ENCODE measurements around the gene DPP6. TPM values are rescaled to one million over a fixed set of nuclear protein-coding genes. Genes with fewer than 3 reads are reported as not detected.

DPP6 gene
- total RNA-seq, 1 donor from 2014 or later, result 0.48 TPM

- Mint-ChIP-seq H3K4me1 (ENCODE audit: low read depth, unreplicated experiment) (no peaks in the 10 kb centered on the region), H3K36me3 (ENCODE audit: low read depth, unreplicated experiment) (peaks cover 1% of the 10 kb centered on the region), H3K4me3 (ENCODE audit: unreplicated experiment) (no peak overlapping the region), H3K27me3 (ENCODE audit: low read depth, unreplicated experiment) (peaks cover 52% of the 10 kb centered on the region), H3K27ac (ENCODE audit: unreplicated experiment) (no peak overlapping the region), H3K9me3 (ENCODE audit: unreplicated experiment) (no peaks in the 10 kb centered on the region)
- no peak overlapping the region for H2AFZ ChIP-seq (ENCODE audit: low read depth, low read length)
- H3K27me3 ChIP-seq (ENCODE audit: insufficient read depth, low read length), result peaks cover 2% of the 10 kb centered on the region
- H3K4me3 ChIP-seq (ENCODE audit: insufficient read depth, low read depth, low read length), result no peak overlapping the region
- H3K79me2 ChIP-seq (ENCODE audit: insufficient read depth, low read length), result no peaks in the 10 kb centered on the region
- H3K4me1 ChIP-seq (ENCODE audit: insufficient read depth, low read length), result no peaks in the 10 kb centered on the region
- H3K4me2 ChIP-seq (ENCODE audit: low read length), result no peak overlapping the region
- no peaks in the 10 kb centered on the region for H4K20me1 ChIP-seq (ENCODE audit: insufficient read depth, low read length)
- H3K9me3 ChIP-seq (ENCODE audit: insufficient read depth, low read depth, low read length), result no peaks in the 10 kb centered on the region
- H3K36me3 ChIP-seq (ENCODE audit: insufficient read depth, low read length), result no peaks in the 10 kb centered on the region
- no peak overlapping the region for H3K27ac ChIP-seq (ENCODE audit: low read depth, low read length)
- no peak overlapping the region for H3K9ac ChIP-seq (ENCODE audit: low read length)
- DNase-seq (ENCODE audit: low read depth) (no peak), FAIRE-seq (no peak)
- no peak for TF ChIP-seq EZH2 (IDR thresholded peaks at IDR 0.05; ENCODE audit: insufficient read depth, low read length)
- no peak for TF ChIP-seq CTCF (IDR thresholded peaks at IDR 0.05; ENCODE audit: insufficient read depth, low read depth, low read length)
Observed at GRCh38 chr7:154873500-154874121, 821.4 kb downstream of the DPP6 start.

GRCh38 chr7:154874409-154875113 is 822.4 kb downstream of the DPP6 start:
- H2AFZ ChIP-seq (ENCODE audit: low read depth, low read length), result no peak overlapping the region
- no peaks in the 10 kb centered on the region for H3K9me3 ChIP-seq (ENCODE audit: insufficient read depth, low read depth, low read length)
- H3K27me3 ChIP-seq (ENCODE audit: insufficient read depth, low read length), result peaks cover 2% of the 10 kb centered on the region
- H3K9ac ChIP-seq (ENCODE audit: low read length), result no peak overlapping the region
- no peaks in the 10 kb centered on the region for H4K20me1 ChIP-seq (ENCODE audit: insufficient read depth, low read length)
- no peak overlapping the region for H3K27ac Mint-ChIP-seq (ENCODE audit: unreplicated experiment)
- no peaks in the 10 kb centered on the region for H3K36me3 ChIP-seq (ENCODE audit: insufficient read depth, low read length)
- H3K4me3 ChIP-seq (ENCODE audit: insufficient read depth, low read depth, low read length), result no peak overlapping the region
- H3K36me3 Mint-ChIP-seq (ENCODE audit: low read depth, unreplicated experiment), result peaks cover 1% of the 10 kb centered on the region
- H3K4me1 ChIP-seq (ENCODE audit: insufficient read depth, low read length), result no peaks in the 10 kb centered on the region
- H3K4me3 Mint-ChIP-seq (ENCODE audit: unreplicated experiment), result no peak overlapping the region
- FAIRE-seq (no peak), DNase-seq (ENCODE audit: low read depth) (no peak)
- H3K79me2 ChIP-seq (ENCODE audit: insufficient read depth, low read length), result no peaks in the 10 kb centered on the region
- no peaks in the 10 kb centered on the region for H3K4me1 Mint-ChIP-seq (ENCODE audit: low read depth, unreplicated experiment)
- H3K9me3 Mint-ChIP-seq (ENCODE audit: unreplicated experiment), result no peaks in the 10 kb centered on the region
- no peak overlapping the region for H3K27ac ChIP-seq (ENCODE audit: low read depth, low read length)
- H3K27me3 Mint-ChIP-seq (ENCODE audit: low read depth, unreplicated experiment), result peaks cover 46% of the 10 kb centered on the region
- no peak for TF ChIP-seq EZH2 (IDR thresholded peaks at IDR 0.05; ENCODE audit: insufficient read depth, low read length)
- TF ChIP-seq CTCF (IDR thresholded peaks at IDR 0.05; ENCODE audit: insufficient read depth, low read depth, low read length), result no peak
- H3K4me2 ChIP-seq (ENCODE audit: low read length), result no peak overlapping the region

GRCh38 chr7:154875297-154875696 is 823.1 kb downstream of the DPP6 start:
- Mint-ChIP-seq H3K36me3 (ENCODE audit: low read depth, unreplicated experiment) (peaks cover 1% of the 10 kb centered on the region), H3K27ac (ENCODE audit: unreplicated experiment) (no peak overlapping the region), H3K9me3 (ENCODE audit: unreplicated experiment) (no peaks in the 10 kb centered on the region), H3K4me3 (ENCODE audit: unreplicated experiment) (no peak overlapping the region), H3K27me3 (ENCODE audit: low read depth, unreplicated experiment) (peaks cover 50% of the 10 kb centered on the region), H3K4me1 (ENCODE audit: low read depth, unreplicated experiment) (no peaks in the 10 kb centered on the region)
- Histone ChIP-seq H3K27ac (ENCODE audit: low read depth, low read length) (no peak overlapping the region), H3K36me3 (ENCODE audit: insufficient read depth, low read length) (no peaks in the 10 kb centered on the region), H3K9ac (ENCODE audit: low read length) (no peak overlapping the region), H3K4me3 (ENCODE audit: insufficient read depth, low read depth, low read length) (no peak overlapping the region), H4K20me1 (ENCODE audit: insufficient read depth, low read length) (no peaks in the 10 kb centered on the region), H3K4me2 (ENCODE audit: low read length) (no peak overlapping the region), H3K27me3 (ENCODE audit: insufficient read depth, low read length) (peaks cover 2% of the 10 kb centered on the region), H3K79me2 (ENCODE audit: insufficient read depth, low read length) (no peaks in the 10 kb centered on the region), H3K9me3 (ENCODE audit: insufficient read depth, low read depth, low read length) (no peaks in the 10 kb centered on the region), H3K4me1 (ENCODE audit: insufficient read depth, low read length) (no peaks in the 10 kb centered on the region), H2AFZ (ENCODE audit: low read depth, low read length) (no peak overlapping the region)
- TF ChIP-seq EZH2 (IDR thresholded peaks at IDR 0.05; ENCODE audit: insufficient read depth, low read length) (no peak), CTCF (IDR thresholded peaks at IDR 0.05; ENCODE audit: insufficient read depth, low read depth, low read length) (no peak)
- DNase-seq (ENCODE audit: low read depth) (no peak), FAIRE-seq (no peak)
